ENCODE measurements around the gene HCRTR1. TPM values are rescaled to one million over a fixed set of nuclear protein-coding genes. Genes with fewer than 3 reads are reported as not detected.

The HCRTR1 gene
- total and polyA plus RNA-seq, 2 donors (not counting 1 experiment from before 2014, with no cell fraction given), result not detected

GRCh38 chr1:31661856-31662255, 44.4 kb downstream of the HCRTR1 start:
- Histone ChIP-seq H3K9me3 (ENCODE audit: control insufficient read depth, insufficient read depth, low read depth, low read length) (no peaks in the 10 kb centered on the region), H3K4me1 (ENCODE audit: control insufficient read depth, extremely low read depth, insufficient read depth, low read length) (peaks cover 3% of the 10 kb centered on the region), H3K36me3 (ENCODE audit: control insufficient read depth, insufficient read depth, low read length) (peaks cover 25% of the 10 kb centered on the region), H2AFZ (ENCODE audit: low read length) (no peak overlapping the region), H4K20me1 (ENCODE audit: control insufficient read depth, extremely low read depth, insufficient read depth, low read length) (no peaks in the 10 kb centered on the region), H3K9ac (ENCODE audit: insufficient read depth, low read length) (no peak overlapping the region), H3K4me3 (replicated peaks in 1 of 4; ENCODE audit: control extremely low read depth in 1 of 4, insufficient read depth in 1 of 4, low read depth in 3 of 4, low read length in 4 of 4) (no peak overlapping the region), H3K4me2 (ENCODE audit: extremely low read depth, insufficient read depth, low read length) (no peak overlapping the region), H3K79me2 (ENCODE audit: control insufficient read depth, insufficient read depth, low read length) (no peaks in the 10 kb centered on the region), H3K27ac (ENCODE audit: insufficient read depth, low read length) (no peak overlapping the region), H3K27me3 (ENCODE audit: control insufficient read depth, insufficient read depth, low read length) (no peaks in the 10 kb centered on the region)
- DNase-seq (ENCODE audit: low read depth in 2 of 2), result no peak
- no peak for TF ChIP-seq EZH2 (IDR thresholded peaks at IDR 0.05; ENCODE audit: low read length, missing control alignments)
- TF ChIP-seq CTCF (conservative IDR thresholded peaks at IDR 0.05 in 1 of 2, IDR thresholded peaks at IDR 0.05 in 1 of 2; ENCODE audit: low read depth in 1 of 2, low read length in 2 of 2), result no peak

- peaks cover 3% of the 10 kb centered on the region for H3K4me1 ChIP-seq (ENCODE audit: control insufficient read depth, extremely low read depth, insufficient read depth, low read length)
- H3K27me3 ChIP-seq (ENCODE audit: control insufficient read depth, insufficient read depth, low read length), result no peaks in the 10 kb centered on the region
- no peaks in the 10 kb centered on the region for H3K9me3 ChIP-seq (ENCODE audit: control insufficient read depth, insufficient read depth, low read depth, low read length)
- no peak overlapping the region for H3K4me3 ChIP-seq (replicated peaks in 1 of 4; ENCODE audit: control extremely low read depth in 1 of 4, insufficient read depth in 1 of 4, low read depth in 3 of 4, low read length in 4 of 4)
- TF ChIP-seq EZH2 (IDR thresholded peaks at IDR 0.05; ENCODE audit: low read length, missing control alignments), result no peak
- TF ChIP-seq CTCF (conservative IDR thresholded peaks at IDR 0.05 in 1 of 2, IDR thresholded peaks at IDR 0.05 in 1 of 2; ENCODE audit: low read depth in 1 of 2, low read length in 2 of 2), result no peak
- H4K20me1 ChIP-seq (ENCODE audit: control insufficient read depth, extremely low read depth, insufficient read depth, low read length), result no peaks in the 10 kb centered on the region
- H3K9ac ChIP-seq (ENCODE audit: insufficient read depth, low read length), result no peak overlapping the region
- no peak overlapping the region for H3K4me2 ChIP-seq (ENCODE audit: extremely low read depth, insufficient read depth, low read length)
- peaks cover 24% of the 10 kb centered on the region for H3K36me3 ChIP-seq (ENCODE audit: control insufficient read depth, insufficient read depth, low read length)
- no peaks in the 10 kb centered on the region for H3K79me2 ChIP-seq (ENCODE audit: control insufficient read depth, insufficient read depth, low read length)
- no peak overlapping the region for H3K27ac ChIP-seq (ENCODE audit: insufficient read depth, low read length)
- no peak for DNase-seq (ENCODE audit: low read depth in 2 of 2)
- no peak overlapping the region for H2AFZ ChIP-seq (ENCODE audit: low read length)
These were observed 45.0 kb downstream of the HCRTR1 start for GRCh38 chr1:31662463-31662862.

- DNase-seq (ENCODE audit: low read depth in 2 of 2), result peak in 1 of 2 donors; percentile 42
- no peak for TF ChIP-seq EZH2 (IDR thresholded peaks at IDR 0.05; ENCODE audit: low read length, missing control alignments)
- TF ChIP-seq CTCF (conservative IDR thresholded peaks at IDR 0.05 in 1 of 2, IDR thresholded peaks at IDR 0.05 in 1 of 2; ENCODE audit: low read depth in 1 of 2, low read length in 2 of 2), result peak; percentile 82 to 88
- Histone ChIP-seq H3K79me2 (ENCODE audit: control insufficient read depth, insufficient read depth, low read length) (no peaks in the 10 kb centered on the region), H3K27ac (ENCODE audit: insufficient read depth, low read length) (no peak overlapping the region), H3K9me3 (ENCODE audit: control insufficient read depth, insufficient read depth, low read depth, low read length) (no peaks in the 10 kb centered on the region), H3K4me1 (ENCODE audit: control insufficient read depth, extremely low read depth, insufficient read depth, low read length) (peaks cover 3% of the 10 kb centered on the region), H3K27me3 (ENCODE audit: control insufficient read depth, insufficient read depth, low read length) (no peaks in the 10 kb centered on the region), H3K4me3 (replicated peaks in 1 of 4; ENCODE audit: control extremely low read depth in 1 of 4, insufficient read depth in 1 of 4, low read depth in 3 of 4, low read length in 4 of 4) (no peak overlapping the region), H3K36me3 (ENCODE audit: control insufficient read depth, insufficient read depth, low read length) (peaks cover 24% of the 10 kb centered on the region), H4K20me1 (ENCODE audit: control insufficient read depth, extremely low read depth, insufficient read depth, low read length) (no peaks in the 10 kb centered on the region), H2AFZ (ENCODE audit: low read length) (no peak overlapping the region), H3K4me2 (ENCODE audit: extremely low read depth, insufficient read depth, low read length) (no peak overlapping the region), H3K9ac (ENCODE audit: insufficient read depth, low read length) (no peak overlapping the region)
These were observed 46.3 kb downstream of the HCRTR1 start for GRCh38 chr1:31663622-31664452.

All from fibroblast of lung (primary cell).